GM12892 (cell line): Measurements from ENCODE around the gene TWF2.

ENCODE experiments used
- DNase-seq: peaks from one replicate; pipeline ENCODE4 v3.0.0; 2011; ENCODE audit not compliant: insufficient read length
- FAIRE-seq: peaks from 2 replicates; lab custom pipeline; 2011; peaks lifted over from hg19 to GRCh38; lab: Jason Lieb, UNC
- POLR2A ChIP-seq: IDR thresholded peaks from 2 replicates; pipeline ENCODE4 v1.6.1; 2011; ENCODE audit warnings: low read depth, low read length, control low read depth
- POLR2AphosphoS5 ChIP-seq: IDR thresholded peaks from 2 replicates; pipeline ENCODE4 v1.6.1; 2011; ENCODE audit warnings: low read depth, low read length, control low read depth
- TAF1 ChIP-seq: IDR thresholded peaks from 2 replicates; pipeline ENCODE4 v1.6.1; 2011; ENCODE audit warnings: low read depth, mild to moderate bottlenecking, control low read depth, low read length, borderline replicate concordance

TWF2 gene

DNA sequence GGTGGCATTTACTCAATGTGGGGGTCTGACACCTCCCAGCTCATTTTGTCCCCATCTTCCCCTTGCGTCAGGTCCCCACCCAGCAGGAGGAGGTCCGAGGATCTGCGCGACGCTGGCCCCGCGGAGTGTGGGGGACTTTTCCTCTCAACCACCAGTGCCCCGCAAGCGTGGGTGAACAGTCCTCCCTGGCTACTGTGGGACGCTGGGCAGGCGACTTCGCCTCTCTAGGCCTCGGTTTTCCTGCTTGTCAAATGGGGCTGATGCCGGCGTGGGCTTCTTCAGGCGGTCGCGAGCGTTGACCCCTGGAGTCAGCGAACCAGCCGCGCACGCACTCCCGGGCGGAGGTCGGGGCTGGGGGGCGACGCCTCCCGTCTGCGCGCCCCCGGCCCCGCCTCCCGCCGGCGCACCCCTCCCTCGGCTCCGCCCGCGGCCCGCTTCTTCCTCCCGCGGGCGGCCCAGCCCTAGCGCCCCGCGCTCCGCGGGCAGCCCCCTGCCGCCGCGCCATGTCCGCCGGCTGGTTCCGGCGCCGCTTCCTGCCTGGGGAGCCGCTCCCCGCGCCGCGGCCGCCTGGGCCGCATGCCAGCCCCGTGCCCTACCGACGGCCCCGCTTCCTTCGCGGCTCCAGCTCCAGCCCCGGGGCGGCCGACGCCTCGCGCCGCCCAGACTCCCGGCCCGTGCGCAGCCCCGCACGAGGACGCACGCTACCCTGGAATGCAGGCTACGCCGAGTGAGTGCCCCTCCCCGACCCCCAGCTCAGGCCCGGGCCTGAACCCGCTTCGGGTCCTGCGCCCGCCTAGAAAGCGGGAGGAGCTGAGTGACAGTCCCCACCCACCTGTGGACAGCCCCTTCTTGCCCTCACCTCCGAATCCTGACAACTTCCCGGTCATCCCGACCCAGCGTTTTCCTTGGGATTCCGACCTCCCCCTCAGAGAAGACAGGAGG, 6.6 kb upstream of the TWF2 start, which contains the start of gene PPM1M:
PPM1M (plus strand) TSS at position 438 of the 942 bp plus-strand sequence; CDS start at position 504, 66 bp downstream.
- FAIRE-seq (peak; percentile 5), DNase-seq (peak; percentile 72)
- TF ChIP-seq POLR2A (0 out of 2 replicates have a peak, but pooled peaks have one; percentile 30), TAF1 (no peak), POLR2AphosphoS5 (peak; percentile 33; the same call in 1 of the 2 replicates)

GRCh38 chr3:52243791-52244628, 5.1 kb upstream of the TWF2 start:
- DNase-seq (peak; percentile 64), FAIRE-seq (peak; percentile 97)
- peak; percentile 44; the same call in 1 of the 2 replicates for TF ChIP-seq POLR2AphosphoS5
- peak; percentile 65; the same call in 1 of the 2 replicates for TF ChIP-seq POLR2A
- 0 out of 2 replicates have a peak, but pooled peaks have one; percentile 36 for TF ChIP-seq TAF1

DNA sequence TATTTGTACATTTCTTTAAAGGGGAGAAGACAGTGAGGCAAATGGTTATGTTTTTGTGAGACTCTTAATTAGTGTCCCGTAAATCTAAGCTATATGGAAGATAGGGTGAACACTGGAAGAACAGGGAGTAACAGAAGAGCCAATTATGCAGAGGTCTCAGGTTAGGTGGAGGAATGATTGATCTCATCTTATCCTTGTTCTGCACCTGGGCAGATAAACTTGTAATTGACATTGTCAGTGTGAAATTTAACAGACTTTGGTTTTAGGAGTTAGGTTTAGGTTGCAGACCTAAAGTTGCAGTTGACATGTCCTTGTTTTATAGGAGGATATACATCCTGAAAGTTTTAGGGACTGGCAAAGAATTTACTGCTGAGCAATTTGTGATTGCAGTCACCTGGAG, 3.1 kb upstream of the TWF2 start:
- no peak for FAIRE-seq
- no peak for TF ChIP-seq POLR2A
- no peak for TF ChIP-seq TAF1
- TF ChIP-seq POLR2AphosphoS5: no peak
- no peak for DNase-seq

DNA sequence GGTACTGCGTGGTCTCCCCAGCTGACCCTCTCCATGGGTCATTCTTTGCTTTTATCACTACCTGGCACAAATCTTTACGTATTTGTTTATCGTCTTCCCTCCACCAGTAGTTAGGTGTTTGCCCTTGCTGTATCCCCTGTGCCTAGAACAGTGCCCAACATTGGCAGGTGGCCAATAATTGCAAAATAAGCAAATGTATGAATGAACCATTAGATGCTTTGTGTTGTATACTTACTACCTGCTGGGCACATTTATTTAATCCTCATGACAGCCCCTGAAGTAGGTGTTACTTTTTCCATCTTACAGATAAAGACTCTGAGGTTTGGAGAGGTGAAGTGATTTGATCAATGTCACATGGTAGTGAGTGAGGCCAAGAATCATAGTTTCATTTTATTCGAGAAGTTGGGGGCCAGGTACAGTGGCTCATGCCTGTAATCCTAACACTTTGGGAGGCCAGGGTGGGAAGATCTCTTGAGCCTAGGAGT, 2.0 kb upstream of the TWF2 start:
- TF ChIP-seq TAF1 (no peak), POLR2A (no peak), POLR2AphosphoS5 (no peak)
- no peak for DNase-seq
- FAIRE-seq: no peak

- TF ChIP-seq POLR2AphosphoS5: peak; percentile 41; the same call in 1 of the 2 replicates
- TF ChIP-seq POLR2A: no peak
- peak; percentile 88 for FAIRE-seq
- no peak for DNase-seq
Observed at GRCh38 chr3:52240059-52240885, 1.3 kb upstream of the TWF2 start.

- FAIRE-seq (no peak), DNase-seq (no peak)
- TF ChIP-seq POLR2AphosphoS5: no peak; the same call in 1 of the 2 replicates
- TF ChIP-seq POLR2A: no peak
- no peak for TF ChIP-seq TAF1
Observed at GRCh38 chr3:52238193-52238760, 681 bp downstream of the TWF2 start.

GRCh38 chr3:52237657-52238172, 1.2 kb downstream of the TWF2 start:
- TF ChIP-seq POLR2A: no peak
- TF ChIP-seq TAF1: no peak
- DNase-seq (no peak), FAIRE-seq (no peak)

DNA sequence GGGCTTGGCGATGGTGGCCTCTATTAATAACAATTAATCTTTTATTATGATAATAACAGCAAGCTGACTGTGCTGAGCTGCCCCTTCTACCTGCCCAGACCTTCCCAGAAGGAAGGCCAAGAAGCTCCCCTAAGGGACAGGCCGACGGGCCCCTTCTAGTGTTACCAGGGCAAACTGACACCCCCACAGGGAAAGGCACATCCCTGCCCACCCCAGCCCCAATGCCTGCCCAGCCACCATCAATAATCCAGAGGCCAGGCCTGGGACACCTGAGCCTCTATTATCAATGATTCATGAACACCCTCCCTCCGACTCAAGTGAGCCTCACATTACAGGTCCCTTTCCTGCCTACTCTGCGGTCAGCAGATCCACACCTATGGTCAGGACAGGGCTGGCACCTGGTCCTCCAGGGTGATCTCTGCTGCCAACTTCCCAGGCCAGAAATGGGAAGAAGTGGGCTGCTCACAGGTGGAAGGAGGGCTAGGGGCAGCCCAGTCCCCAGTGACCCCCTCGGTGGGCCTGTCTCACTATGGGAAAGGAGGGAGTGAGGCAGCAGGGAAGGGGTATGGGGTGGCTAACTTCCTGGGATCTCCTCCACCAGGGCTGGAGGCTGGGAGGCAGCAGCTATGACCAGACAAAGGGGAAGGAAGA, 1.8 kb downstream of the TWF2 start:
- TF ChIP-seq TAF1: no peak
- TF ChIP-seq POLR2AphosphoS5: no peak
- TF ChIP-seq POLR2A: no peak
- no peak for DNase-seq
- FAIRE-seq: no peak

DNA sequence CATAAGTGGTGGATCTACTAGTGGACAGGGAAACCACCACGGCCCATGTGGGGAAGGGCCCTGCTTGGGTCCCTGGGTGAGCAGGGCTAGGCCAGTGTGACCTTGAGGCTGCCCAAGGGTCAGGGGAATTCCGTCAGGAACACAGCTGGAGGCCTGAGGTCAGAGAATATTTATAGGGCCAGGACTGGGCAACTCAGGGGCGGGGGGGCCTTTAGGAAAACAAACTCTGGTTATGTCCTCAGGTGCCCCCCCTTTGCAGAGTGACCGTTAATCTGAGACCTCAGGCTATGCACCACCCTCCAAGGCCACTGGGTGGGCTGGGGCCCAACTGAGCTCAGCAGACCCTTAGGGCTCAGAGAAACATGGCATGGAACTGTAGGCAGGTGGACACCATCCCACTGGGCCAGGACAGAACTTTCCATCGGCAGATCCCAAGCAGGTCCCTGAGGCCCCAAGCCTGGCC, 2.5 kb downstream of the TWF2 start:
- DNase-seq: no peak
- no peak for TF ChIP-seq POLR2AphosphoS5
- no peak for TF ChIP-seq POLR2A
- TF ChIP-seq TAF1: no peak

More for the DNA sequence above, 2.5 kb downstream of the TWF2 start:
- FAIRE-seq: no peak
